Effector CD4-positive, alpha-beta T cell (primary cell): ENCODE results near the gene CDS1.
"Not testable (repeated sequence)": the region's sequence is repeated elsewhere in the genome, so short reads cannot be mapped to it uniquely, and the experiment has no call there.

Experiments used
- DNase-seq: peaks from one replicate; pipeline ENCODE4 v3.0.0-alpha.2; 2020

The CDS1 gene

DNA sequence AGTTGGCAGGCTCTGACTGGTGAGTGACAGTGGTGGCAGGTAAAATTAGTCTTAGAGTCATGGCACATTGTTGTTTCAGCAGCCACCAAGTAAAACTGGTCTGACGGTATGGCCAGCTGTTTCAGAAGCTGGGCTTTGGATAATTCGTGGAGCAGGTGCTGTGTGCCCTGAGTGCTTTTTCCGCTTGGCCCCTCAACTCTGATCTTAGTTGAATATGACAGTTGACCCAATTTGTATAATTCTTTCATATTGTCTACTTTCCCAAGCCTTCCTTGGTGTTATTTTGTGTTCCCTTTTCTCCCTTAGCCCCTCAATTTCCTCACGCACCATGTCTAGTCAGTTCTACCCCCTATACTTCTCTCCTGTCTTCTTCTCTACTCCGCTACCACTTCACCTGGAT lies 32.0 kb downstream of the CDS1 start:
- no peak for DNase-seq

GRCh38 chr4:84615355-84615754 lies 32.4 kb downstream of the CDS1 start:
- DNase-seq: no peak

GRCh38 chr4:84622959-84623358 lies 40.0 kb downstream of the CDS1 start:
- no peak for DNase-seq

DNA sequence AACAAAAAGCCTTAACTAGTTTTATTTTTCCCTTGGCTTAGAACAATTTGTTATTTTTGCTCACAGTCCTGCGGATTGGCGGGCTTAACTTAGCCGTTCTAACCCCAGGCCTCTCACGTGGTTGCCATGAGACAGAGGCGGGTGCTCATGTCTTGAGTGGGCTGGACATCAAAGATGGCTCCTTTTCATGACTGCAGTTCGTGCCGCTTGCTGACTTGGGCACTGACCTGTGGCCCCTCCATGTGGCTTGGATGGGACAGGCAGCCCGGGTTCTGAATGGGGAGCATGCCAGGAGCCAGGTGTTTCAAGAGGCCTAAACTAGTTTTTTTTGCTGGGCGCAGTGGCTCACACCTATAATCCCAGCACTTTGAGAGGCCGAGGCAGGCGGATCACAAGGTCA lies 40.7 kb downstream of the CDS1 start:
- no peak for DNase-seq

- DNase-seq: no peak
These were observed 43.7 kb downstream of the CDS1 start for GRCh38 chr4:84626673-84627072.

DNA sequence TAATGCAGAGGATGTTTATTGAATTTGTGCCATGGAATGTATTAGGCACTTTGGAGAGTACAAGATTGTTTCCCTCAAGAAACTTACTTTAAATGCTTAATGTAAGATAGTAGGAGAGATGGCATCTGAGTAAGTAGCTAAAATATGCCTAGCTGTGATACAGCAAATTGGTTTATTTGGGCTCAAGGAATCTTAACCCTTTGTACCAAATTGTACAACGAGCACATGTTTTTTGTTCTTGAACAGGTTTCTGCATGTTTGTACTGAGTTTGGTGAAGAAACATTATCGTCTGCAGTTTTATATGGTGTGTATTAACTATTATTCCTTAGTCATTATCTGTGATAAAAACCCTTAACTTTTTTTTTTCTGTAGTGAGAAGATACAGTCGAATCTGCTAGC lies 48.6 kb downstream of the CDS1 start:
- DNase-seq: no peak

DNA sequence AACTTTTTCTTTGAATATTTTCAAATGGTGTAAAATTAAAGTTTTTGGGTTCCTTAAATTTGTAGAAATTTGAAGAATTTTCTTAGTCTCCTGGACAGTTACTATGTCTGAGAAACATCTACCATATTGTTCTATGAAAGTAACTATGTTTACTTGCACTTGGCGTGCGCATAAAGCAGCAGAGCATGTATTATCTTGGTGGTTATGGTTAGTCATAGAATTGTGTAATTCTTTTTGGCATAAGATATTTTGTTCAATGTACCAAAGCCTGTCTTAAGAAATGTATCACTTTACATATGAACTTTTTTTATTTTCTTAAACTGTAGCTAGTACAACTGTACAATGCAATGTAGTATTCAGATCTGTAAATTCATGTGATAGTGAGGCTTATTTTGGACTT lies 49.2 kb downstream of the CDS1 start:
- DNase-seq: no peak

- DNase-seq: no peak
These were observed 52.0 kb downstream of the CDS1 start for GRCh38 chr4:84634961-84635360.

DNA sequence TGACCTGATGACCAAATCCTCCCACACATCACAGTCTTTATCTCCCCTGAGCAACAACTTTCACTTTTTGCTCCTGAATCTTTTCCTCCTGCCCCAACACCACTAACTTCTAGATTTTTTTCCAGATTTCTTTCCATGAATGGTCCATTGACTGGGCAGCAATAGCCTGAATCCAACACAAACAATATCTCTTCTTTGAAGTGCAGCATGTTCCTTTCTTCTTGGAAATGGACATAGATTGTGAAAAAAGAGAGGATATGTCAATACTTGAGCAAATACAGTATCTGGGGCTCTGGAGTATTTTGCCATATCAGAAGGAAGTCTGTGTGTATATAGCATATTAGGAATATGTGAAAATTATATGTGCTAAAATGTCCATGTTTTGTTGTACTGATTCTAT lies 55.2 kb downstream of the CDS1 start:
- DNase-seq: no peak

- no peak for DNase-seq
These were observed 56.2 kb downstream of the CDS1 start for GRCh38 chr4:84639145-84639544.

DNA sequence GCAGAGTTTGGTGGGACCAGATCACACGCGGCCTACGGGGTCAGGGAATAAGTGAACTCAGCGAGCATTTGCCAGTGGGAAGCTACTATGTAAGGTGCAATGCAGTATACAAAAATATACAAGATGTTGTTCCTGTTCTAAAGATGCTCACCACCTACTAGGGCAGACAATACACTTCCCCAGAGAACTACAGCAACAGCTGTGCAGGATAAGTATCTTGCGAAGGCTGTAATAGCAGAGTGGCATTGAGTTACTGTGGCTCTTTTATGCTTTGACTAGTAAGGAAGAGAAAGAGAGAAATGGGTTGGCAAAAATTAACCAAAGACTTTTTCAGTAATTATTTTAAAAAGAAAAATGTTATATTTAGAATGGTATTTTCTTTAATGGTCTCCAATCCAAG lies 61.2 kb downstream of the CDS1 start:
- no peak for DNase-seq

- no peak for DNase-seq
These were observed 64.5 kb downstream of the CDS1 start for GRCh38 chr4:84647312-84647884.

GRCh38 chr4:84648178-84648577 lies 65.3 kb downstream of the CDS1 start:
- no peak for DNase-seq

- no peak for DNase-seq
These were observed 66.1 kb downstream of the CDS1 start for GRCh38 chr4:84648863-84649647.

DNA sequence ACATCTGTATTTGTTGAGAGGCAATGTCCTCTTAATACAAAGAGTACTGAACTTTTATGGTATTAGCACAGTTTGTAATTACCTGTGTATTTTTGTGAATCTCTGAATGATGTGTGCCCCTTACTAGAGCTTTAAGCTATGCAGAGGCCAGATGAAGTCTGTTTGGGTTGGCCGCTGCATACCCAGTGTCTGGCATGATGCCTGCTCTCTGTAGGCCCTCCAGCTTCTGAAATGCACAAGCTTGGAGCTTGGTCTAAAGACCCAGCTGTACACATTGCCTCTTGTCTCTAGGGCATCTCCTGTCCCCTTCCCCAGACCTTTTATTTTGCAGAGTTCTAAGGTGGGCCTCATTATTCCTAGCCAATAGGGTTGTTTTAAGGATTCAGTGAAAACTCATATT lies 68.6 kb downstream of the CDS1 start:
- no peak for DNase-seq

- DNase-seq: no peak
These were observed 69.6 kb downstream of the CDS1 start for GRCh38 chr4:84652478-84652877.

DNA sequence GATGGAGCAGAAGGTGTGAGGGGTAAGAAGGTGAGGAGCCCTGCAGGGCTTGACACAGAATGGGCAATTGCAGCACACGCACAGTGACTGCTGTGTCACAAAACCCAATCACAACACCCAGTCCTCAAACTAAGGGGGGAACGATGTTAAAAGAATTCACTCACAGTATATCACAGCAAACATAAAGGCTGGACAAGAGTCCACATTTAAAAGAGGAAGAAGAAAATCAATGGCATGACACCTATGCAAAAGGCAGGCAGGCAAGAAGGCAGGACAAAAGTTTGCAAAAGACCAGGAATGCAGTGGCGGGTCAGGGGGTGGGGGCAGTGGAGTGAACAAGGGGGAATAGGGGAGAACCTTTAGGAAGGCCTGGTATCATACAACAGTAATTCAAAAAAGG lies 77.7 kb downstream of the CDS1 start:
- no peak for DNase-seq

- DNase-seq: no peak
These were observed 78.4 kb downstream of the CDS1 start for GRCh38 chr4:84661191-84661939.

DNA sequence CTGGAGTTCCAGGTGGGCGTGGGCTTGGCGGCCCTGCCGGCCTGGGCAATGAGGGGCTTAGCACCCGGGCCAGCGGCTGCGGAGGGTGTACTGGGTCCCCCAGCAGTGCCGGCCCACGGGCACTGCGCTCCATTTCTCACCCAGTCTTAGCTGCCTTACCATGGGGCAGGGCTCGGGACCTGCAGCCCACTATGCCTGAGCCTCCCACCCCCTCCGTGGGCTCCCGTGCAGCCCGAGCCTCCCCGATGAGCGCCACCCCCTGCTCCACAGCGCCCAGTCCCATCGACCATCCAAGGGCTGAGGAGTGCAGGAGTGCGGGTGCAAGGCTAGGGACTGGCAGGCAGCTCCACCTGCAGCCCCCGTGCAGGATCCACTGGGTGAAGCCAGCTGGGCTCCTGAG lies 81.8 kb downstream of the CDS1 start:
- DNase-seq: not testable (repeated sequence)

DNA sequence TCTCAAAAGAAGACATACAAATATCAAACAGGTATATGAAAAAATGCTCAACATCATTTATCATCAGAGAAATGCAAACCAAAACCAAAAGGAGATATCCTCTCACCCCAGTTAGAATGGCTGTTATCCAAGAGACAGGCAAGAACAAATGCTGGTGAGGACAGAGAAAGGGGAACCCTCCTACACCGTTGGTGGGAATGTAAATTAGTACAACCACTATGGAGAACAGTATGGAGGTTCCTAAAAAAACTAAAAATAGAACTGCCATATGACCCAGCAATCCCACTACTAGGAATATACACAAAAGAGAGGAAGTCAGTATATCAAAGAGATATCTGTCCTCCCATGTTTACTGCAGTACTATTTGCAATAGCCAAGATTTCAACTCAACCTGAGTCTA lies 83.5 kb downstream of the CDS1 start:
- no peak for DNase-seq

DNA sequence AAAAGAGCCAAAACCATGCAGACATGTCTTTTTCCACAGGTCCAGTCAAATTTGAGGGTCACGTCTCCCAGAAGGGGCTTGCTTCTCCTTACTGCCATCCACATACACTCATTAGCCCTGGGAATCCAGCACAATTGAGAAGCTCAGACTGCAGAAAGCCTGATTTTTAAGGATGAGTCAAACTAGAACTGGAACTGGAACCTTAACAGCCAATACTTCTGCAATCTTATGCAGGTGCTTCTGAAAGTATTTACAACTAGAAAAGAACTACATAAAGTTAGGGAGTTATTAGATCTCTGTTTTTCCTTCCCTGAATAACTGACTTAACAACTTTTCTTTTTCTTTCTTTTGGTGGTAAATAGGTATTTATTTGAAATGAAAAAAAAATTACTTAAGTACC lies 86.3 kb downstream of the CDS1 start:
- DNase-seq: no peak

GRCh38 chr4:84672177-84672576 lies 89.2 kb downstream of the CDS1 start:
- no peak for DNase-seq

DNA sequence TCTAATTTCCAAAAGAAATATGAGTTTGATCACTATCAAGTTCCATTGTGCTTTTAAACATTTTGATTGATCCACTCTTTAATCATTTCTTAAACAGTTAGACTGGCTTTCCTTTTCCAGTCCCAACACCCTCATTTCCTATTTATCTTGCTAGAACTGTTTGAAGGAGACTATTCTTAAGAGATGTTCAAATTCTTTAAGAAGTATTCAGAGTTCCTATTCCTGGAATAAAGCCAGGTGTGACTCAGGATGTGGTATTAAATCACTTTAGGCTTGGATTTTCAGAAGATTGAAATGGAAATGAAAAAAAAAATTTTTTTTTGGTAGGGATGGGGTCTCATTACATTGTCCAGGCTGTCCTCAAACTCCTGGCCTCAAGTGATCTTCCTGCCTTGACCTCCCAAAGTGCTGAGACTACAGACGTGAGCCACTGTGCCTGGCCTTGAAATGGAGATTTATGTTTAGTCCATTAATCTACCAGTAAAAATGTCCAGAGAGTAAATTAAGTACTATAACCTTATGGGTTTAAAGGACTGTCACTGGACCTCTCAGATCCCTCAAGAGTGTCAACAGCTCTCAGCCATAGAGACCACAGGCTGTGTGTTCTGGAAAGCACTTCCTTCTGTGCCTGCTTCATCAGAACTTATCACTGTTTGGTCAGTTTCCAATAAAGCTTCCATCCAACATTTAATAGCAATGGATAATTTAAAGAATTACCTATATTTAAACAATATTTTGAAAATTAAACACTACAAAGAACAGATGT lies 90.7 kb downstream of the CDS1 start:
- no peak for DNase-seq
